Activated naive CD8-positive, alpha-beta T cell treated with anti-CD3 and anti-CD28 coated beads for 36 hours (primary cell): Measurements from ENCODE around the gene SLC26A11. TPM values are rescaled to one million over a fixed set of nuclear protein-coding genes. Genes with fewer than 3 reads are reported as not detected.
A peak's percentile ranks its signal among the peaks of the same experiment; 100 is the strongest.
"Not testable (repeated sequence)": the region's sequence is repeated elsewhere in the genome, so short reads cannot be mapped to it uniquely, and the experiment has no call there.

Experiments
- DNase-seq: peaks from one replicate; pipeline ENCODE4 v3.0.0; 2021
- H3K27ac Mint-ChIP-seq: one replicate; pipeline ENCODE4 v1.8.0; 2022; ENCODE audit warnings: mild to moderate bottlenecking, moderate library complexity, mixed read lengths
- H3K27me3 Mint-ChIP-seq: one replicate; pipeline ENCODE4 v1.8.0; 2022; ENCODE audit warnings: mild to moderate bottlenecking, mixed read lengths
- H3K36me3 Mint-ChIP-seq: one replicate; pipeline ENCODE4 v1.8.0; 2021; ENCODE audit warnings: mild to moderate bottlenecking, mixed read lengths
- H3K4me1 Mint-ChIP-seq: one replicate; pipeline ENCODE4 v1.8.0; 2021; ENCODE audit warnings: mixed read lengths
- H3K4me3 Mint-ChIP-seq: one replicate; pipeline ENCODE4 v1.8.0; 2022; ENCODE audit warnings: mild to moderate bottlenecking, moderate library complexity, mixed read lengths
- H3K9me3 Mint-ChIP-seq: one replicate; pipeline ENCODE4 v1.8.0; 2022; ENCODE audit warnings: mixed read lengths
- total RNA-seq, 2 experiments: library from RNA; stranded (reverse); gene quantifications; one replicate each; pipeline ENCODE4 v1.2.3, GENCODE V29; 2021

Gene SLC26A11
- total RNA-seq, 2 experiments from 2014 or later: 1.7 to 2.3 TPM

- peak; percentile 82 for DNase-seq
- H3K27me3 Mint-ChIP-seq: no peaks in the 10 kb centered on the region
- H3K27ac Mint-ChIP-seq: peak overlapping the region; percentile 97
- peaks cover 3% of the 10 kb centered on the region for H3K9me3 Mint-ChIP-seq
- peak overlapping the region; percentile 91 for H3K4me3 Mint-ChIP-seq
- peaks cover 36% of the 10 kb centered on the region for H3K4me1 Mint-ChIP-seq
- H3K36me3 Mint-ChIP-seq: peaks cover 37% of the 10 kb centered on the region
These were observed 45.2 kb downstream of the SLC26A11 start for GRCh38 chr17:80265205-80266068.

- H3K4me3 Mint-ChIP-seq: no peak overlapping the region
- DNase-seq: no peak
- H3K9me3 Mint-ChIP-seq: peaks cover 3% of the 10 kb centered on the region
- no peak overlapping the region for H3K27ac Mint-ChIP-seq
- H3K4me1 Mint-ChIP-seq: peaks cover 34% of the 10 kb centered on the region
- peaks cover 42% of the 10 kb centered on the region for H3K36me3 Mint-ChIP-seq
- H3K27me3 Mint-ChIP-seq: no peaks in the 10 kb centered on the region
These were observed 47.2 kb downstream of the SLC26A11 start for GRCh38 chr17:80267391-80267790.

GRCh38 chr17:80268427-80268826 is 48.2 kb downstream of the SLC26A11 start:
- no peak for DNase-seq
- Mint-ChIP-seq H3K36me3 (peaks cover 44% of the 10 kb centered on the region), H3K4me3 (no peak overlapping the region), H3K27ac (no peak overlapping the region), H3K27me3 (no peaks in the 10 kb centered on the region), H3K9me3 (peaks cover 3% of the 10 kb centered on the region), H3K4me1 (peaks cover 39% of the 10 kb centered on the region)

- DNase-seq: no peak
- Mint-ChIP-seq H3K27ac (no peak overlapping the region), H3K4me1 (peaks cover 45% of the 10 kb centered on the region), H3K9me3 (peaks cover 3% of the 10 kb centered on the region), H3K36me3 (peaks cover 44% of the 10 kb centered on the region), H3K4me3 (no peak overlapping the region), H3K27me3 (no peaks in the 10 kb centered on the region)
These were observed 49.2 kb downstream of the SLC26A11 start for GRCh38 chr17:80269405-80269807.

GRCh38 chr17:80270104-80270503 is 49.9 kb downstream of the SLC26A11 start:
- Mint-ChIP-seq H3K27ac (peak overlapping the region; percentile 21), H3K27me3 (no peaks in the 10 kb centered on the region), H3K36me3 (peaks cover 42% of the 10 kb centered on the region), H3K4me3 (no peak overlapping the region), H3K9me3 (peaks cover 3% of the 10 kb centered on the region), H3K4me1 (peaks cover 42% of the 10 kb centered on the region)
- no peak for DNase-seq

GRCh38 chr17:80270836-80271235 is 50.6 kb downstream of the SLC26A11 start:
- no peak for DNase-seq
- H3K36me3 Mint-ChIP-seq: peaks cover 38% of the 10 kb centered on the region
- no peak overlapping the region for H3K4me3 Mint-ChIP-seq
- peaks cover 34% of the 10 kb centered on the region for H3K4me1 Mint-ChIP-seq
- no peaks in the 10 kb centered on the region for H3K9me3 Mint-ChIP-seq
- no peaks in the 10 kb centered on the region for H3K27me3 Mint-ChIP-seq
- H3K27ac Mint-ChIP-seq: peak overlapping the region; percentile 1

GRCh38 chr17:80272366-80272765 is 52.1 kb downstream of the SLC26A11 start:
- Mint-ChIP-seq H3K36me3 (peaks cover 39% of the 10 kb centered on the region), H3K27ac (no peak overlapping the region), H3K9me3 (no peaks in the 10 kb centered on the region), H3K27me3 (no peaks in the 10 kb centered on the region), H3K4me1 (peaks cover 35% of the 10 kb centered on the region), H3K4me3 (no peak overlapping the region)
- no peak for DNase-seq

- Mint-ChIP-seq H3K4me3 (no peak overlapping the region), H3K27ac (peak overlapping the region; percentile 72), H3K9me3 (no peaks in the 10 kb centered on the region), H3K4me1 (peaks cover 30% of the 10 kb centered on the region), H3K27me3 (no peaks in the 10 kb centered on the region), H3K36me3 (peaks cover 33% of the 10 kb centered on the region)
- DNase-seq: no peak
These were observed 54.1 kb downstream of the SLC26A11 start for GRCh38 chr17:80274331-80274730.

- H3K27me3 Mint-ChIP-seq: no peaks in the 10 kb centered on the region
- H3K9me3 Mint-ChIP-seq: no peaks in the 10 kb centered on the region
- peaks cover 30% of the 10 kb centered on the region for H3K4me1 Mint-ChIP-seq
- peak overlapping the region; percentile 35 for H3K27ac Mint-ChIP-seq
- peaks cover 33% of the 10 kb centered on the region for H3K36me3 Mint-ChIP-seq
- no peak for DNase-seq
- no peak overlapping the region for H3K4me3 Mint-ChIP-seq
These were observed 54.7 kb downstream of the SLC26A11 start for GRCh38 chr17:80274871-80275449.

- DNase-seq, H3K4me3 Mint-ChIP-seq, H3K27me3 Mint-ChIP-seq, H3K27ac Mint-ChIP-seq, H3K9me3 Mint-ChIP-seq: not testable (repeated sequence)
- H3K36me3 Mint-ChIP-seq: peaks cover 33% of the 10 kb centered on the region
- H3K4me1 Mint-ChIP-seq: peaks cover 24% of the 10 kb centered on the region
These were observed 55.6 kb downstream of the SLC26A11 start for GRCh38 chr17:80275857-80276256.

GRCh38 chr17:80277751-80278671 is 57.8 kb downstream of the SLC26A11 start:
- peaks cover 15% of the 10 kb centered on the region for H3K4me1 Mint-ChIP-seq
- H3K27me3 Mint-ChIP-seq: no peaks in the 10 kb centered on the region
- no peak overlapping the region for H3K4me3 Mint-ChIP-seq
- no peaks in the 10 kb centered on the region for H3K9me3 Mint-ChIP-seq
- H3K27ac Mint-ChIP-seq: peak overlapping the region; percentile 1
- no peak for DNase-seq
- peaks cover 33% of the 10 kb centered on the region for H3K36me3 Mint-ChIP-seq

GRCh38 chr17:80279895-80280294 is 59.7 kb downstream of the SLC26A11 start:
- H3K27ac Mint-ChIP-seq: peak overlapping the region; percentile 1
- H3K9me3 Mint-ChIP-seq: no peaks in the 10 kb centered on the region
- no peak overlapping the region for H3K4me3 Mint-ChIP-seq
- no peaks in the 10 kb centered on the region for H3K27me3 Mint-ChIP-seq
- H3K36me3 Mint-ChIP-seq: peaks cover 24% of the 10 kb centered on the region
- no peak for DNase-seq
- H3K4me1 Mint-ChIP-seq: peaks cover 15% of the 10 kb centered on the region

- H3K36me3 Mint-ChIP-seq: peaks cover 16% of the 10 kb centered on the region
- no peaks in the 10 kb centered on the region for H3K27me3 Mint-ChIP-seq
- no peak for DNase-seq
- peaks cover 13% of the 10 kb centered on the region for H3K4me1 Mint-ChIP-seq
- H3K4me3 Mint-ChIP-seq: no peak overlapping the region
- H3K9me3 Mint-ChIP-seq: no peaks in the 10 kb centered on the region
- no peak overlapping the region for H3K27ac Mint-ChIP-seq
These were observed 61.3 kb downstream of the SLC26A11 start for GRCh38 chr17:80281516-80281915.

GRCh38 chr17:80283116-80283852 is 63.1 kb downstream of the SLC26A11 start:
- H3K27me3 Mint-ChIP-seq: no peaks in the 10 kb centered on the region
- peak overlapping the region; percentile 57 for H3K27ac Mint-ChIP-seq
- no peak for DNase-seq
- H3K9me3 Mint-ChIP-seq: no peaks in the 10 kb centered on the region
- peaks cover 13% of the 10 kb centered on the region for H3K36me3 Mint-ChIP-seq
- H3K4me1 Mint-ChIP-seq: peaks cover 17% of the 10 kb centered on the region
- no peak overlapping the region for H3K4me3 Mint-ChIP-seq
